ENCODE results near the gene SHC4.
"Not testable (repeated sequence)": the region's sequence is repeated elsewhere in the genome, so short reads cannot be mapped to it uniquely, and the experiment has no call there.

Gene SHC4

DNA sequence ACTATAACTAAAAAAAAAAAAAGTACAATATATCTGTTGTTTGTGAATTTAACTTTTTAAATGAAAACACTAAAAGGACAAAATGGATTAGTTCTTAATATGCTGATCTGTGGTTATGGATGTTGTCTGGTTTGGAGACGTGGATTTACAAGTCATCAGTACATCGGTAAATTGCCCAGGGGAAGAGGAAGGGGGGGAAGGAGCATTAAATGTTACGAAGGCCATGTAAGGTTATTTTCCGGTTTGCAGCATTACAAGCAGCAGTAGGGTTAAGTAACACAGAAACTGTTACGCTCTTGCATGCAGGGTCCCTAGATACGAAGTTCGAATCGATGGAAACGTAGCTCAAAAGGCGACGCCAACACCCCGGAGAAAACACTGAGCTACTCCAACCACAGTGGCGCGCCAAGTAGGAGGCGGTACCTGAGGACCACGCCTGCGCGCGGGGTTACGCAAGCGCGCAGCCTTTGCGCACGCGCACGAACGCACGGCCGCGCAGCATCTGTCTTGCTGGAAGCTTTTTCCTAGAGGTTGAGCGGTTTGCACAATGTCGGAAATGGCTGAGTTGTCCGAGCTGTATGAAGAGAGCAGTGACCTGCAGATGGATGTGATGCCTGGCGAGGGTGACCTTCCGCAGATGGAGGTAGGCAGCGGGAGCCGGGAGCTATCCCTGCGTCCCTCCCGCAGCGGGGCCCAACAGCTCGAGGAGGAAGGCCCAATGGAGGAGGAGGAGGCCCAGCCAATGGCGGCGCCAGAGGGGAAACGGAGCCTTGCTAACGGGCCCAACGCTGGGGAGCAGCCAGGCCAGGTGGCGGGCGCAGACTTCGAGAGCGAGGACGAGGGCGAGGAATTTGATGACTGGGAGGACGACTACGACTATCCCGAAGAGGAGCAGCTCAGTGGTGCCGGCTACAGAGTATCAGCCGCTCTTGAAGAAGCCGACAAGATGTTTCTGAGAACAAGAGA, 85.8 kb downstream of the SHC4 start, which contains the start of gene EID1:
Gene EID1 (plus strand): TSS at position 505 of the 966 bp plus-strand sequence. CDS start 43 bp downstream, at position 548.
- DNase-seq, result peak; percentile 87 to 90

DNA sequence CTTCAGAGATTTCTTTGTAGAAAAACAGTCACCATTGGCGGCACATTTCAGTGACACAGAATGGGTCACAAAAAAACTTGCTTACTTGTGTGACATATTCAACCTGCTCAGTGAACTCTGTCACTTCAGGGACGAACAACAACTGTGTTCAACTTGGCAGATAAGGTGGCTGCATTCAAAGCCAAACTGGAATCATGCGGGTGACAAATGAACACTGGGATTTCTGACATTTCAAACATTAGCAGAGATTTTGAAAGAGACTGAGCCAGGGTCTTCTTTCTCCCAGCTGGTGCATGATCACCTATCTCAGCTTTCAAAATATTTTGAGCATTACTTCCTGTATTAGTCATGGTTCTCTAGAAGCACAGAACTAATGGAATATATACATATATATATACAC, 87.7 kb downstream of the SHC4 start:
- DNase-seq, result no peak

DNA sequence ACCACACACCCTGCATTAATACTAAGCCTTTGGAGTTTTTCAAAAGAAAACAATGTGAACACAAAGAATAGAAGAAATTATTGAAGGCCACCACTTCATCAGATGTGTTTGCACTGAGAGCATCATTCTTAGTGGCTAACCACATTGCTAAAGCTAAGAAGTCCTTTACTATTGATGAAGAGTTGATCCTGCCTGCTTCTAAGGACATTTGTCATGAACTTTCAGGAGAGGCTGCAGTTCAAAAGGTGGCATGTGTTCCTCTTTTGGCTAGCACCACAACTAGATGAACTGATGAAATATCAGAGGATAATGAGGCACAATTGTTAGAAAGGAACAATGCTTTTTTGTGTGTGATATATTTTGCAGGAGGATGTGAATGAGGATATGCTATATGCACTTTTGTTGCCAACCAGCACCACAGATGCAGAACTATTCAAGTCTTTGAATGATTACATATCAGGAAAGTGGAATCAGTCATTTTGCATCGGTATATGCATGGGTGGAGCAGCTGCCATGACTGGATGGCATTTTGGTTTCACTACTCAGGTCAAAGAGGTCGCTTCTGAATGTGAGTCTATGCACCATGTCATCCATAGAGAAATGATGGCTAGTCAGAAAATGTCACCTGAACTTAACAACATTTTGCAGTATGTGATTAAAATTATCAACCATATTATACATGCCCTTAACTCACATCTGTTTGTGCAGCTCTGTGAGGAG, 88.3 kb downstream of the SHC4 start:
- DNase-seq, result no peak

DNA sequence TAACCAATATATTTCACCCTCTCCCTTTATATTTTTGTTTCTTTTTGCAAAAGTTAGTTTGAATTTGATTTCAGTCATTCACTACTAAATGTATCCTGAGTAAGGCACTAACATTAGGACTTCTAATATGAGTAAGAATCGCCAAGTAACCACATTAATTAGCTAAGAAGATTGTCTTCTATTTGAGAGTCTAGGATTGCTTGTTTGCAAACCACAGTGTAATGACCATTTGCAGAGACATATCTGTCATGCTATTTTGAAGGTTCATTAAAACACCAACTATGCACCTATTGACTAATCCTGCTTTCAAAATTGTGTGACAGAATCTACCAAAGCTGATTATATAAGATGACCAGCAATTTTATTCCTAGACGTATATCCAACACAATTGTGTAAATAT, 91.1 kb downstream of the SHC4 start:
- DNase-seq, result no peak

DNA sequence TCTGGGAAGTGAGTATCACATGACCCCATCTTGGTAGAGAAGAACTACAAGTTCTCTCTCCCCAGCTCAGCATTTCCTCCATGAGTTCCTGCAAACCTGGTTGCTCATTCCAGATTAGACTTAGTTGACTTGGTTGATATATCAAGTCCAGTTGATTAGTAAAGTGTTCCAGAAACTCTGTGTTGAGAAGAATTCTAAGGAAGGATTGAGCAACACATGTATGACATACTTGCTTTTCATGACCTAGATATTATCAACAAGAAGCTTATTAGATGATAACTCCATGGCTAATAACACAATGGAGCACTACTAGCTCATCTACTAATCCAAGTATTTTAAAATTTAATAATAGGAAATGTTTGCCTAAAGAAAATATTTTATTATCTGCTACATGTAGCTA, 92.2 kb downstream of the SHC4 start:
- no peak for DNase-seq

DNA sequence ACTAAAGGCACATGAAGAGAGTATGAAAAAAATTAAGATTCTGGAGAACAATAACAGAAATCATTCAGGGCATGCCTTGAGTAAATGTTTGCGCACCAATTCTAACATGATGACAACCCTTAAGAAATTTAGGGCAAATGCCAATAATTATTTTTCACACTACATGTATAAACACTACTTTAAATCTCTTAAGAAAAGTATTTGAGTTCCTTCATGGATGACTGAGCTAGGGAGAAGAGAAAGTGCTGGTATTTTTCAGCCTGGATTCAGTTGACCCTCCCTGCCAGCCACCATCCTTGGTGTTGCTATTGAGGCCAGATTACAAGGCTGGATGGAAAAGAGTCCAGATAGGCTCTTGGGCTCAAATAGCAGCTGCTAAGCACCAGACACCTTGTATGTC, 93.8 kb downstream of the SHC4 start:
- no peak for DNase-seq

DNA sequence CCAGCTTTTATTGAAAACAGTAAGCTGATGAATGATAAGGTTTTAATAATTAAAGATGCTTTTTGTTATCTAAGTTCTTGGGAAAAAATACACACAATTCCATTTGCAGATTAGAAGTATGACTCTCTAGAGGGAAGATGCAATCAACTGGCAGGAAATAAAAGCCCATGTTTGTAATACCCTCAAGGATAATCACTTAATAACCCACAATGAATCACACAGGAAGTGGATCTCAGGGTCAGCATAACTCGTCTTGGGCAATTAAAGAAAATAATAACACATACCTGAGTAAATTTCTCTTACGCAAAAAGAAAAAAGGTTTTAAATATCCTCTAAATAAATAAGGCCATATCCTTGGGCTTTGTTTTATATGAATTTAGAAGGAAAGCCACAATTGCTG, 95.2 kb downstream of the SHC4 start:
- DNase-seq, result no peak

DNA sequence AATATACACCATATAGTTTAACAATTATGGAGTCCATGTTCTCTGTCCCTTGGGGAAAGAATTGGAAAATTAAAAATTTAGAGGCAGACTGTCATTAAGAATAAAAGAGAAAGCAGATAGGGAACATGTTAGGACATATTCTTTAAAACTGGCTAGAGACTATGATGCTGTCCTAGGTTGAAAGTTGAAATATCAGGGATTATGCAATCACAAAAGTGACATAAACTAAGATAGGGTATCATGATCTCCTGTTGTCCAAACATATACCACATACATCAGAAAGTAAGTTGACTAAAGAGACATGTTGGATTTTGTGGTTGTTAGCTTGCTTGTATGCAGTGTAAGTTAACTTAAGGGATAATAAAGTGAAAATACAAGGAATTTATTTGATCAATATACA, 95.7 kb downstream of the SHC4 start:
- no peak for DNase-seq

DNA sequence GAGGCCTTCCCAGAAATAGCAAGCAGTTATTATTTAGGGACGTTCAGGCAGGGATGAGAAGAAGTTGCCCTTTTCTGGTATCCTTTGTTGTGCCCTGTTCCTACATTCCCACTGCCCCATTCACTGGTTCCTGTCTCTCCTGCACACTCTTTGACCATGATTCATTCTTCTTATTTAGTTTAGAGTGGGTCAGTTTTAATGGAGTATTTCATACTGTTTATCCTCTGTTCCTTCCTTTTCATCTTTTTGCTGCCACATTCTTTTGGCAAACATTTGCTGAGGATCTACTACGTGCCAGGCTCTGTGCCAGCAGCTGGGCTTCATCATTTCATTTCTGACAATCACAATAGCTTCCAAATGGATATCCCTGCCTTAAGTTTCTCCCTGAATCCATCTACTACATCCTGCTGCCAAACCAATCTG, 97.6 kb downstream of the SHC4 start:
- no peak for DNase-seq

DNA sequence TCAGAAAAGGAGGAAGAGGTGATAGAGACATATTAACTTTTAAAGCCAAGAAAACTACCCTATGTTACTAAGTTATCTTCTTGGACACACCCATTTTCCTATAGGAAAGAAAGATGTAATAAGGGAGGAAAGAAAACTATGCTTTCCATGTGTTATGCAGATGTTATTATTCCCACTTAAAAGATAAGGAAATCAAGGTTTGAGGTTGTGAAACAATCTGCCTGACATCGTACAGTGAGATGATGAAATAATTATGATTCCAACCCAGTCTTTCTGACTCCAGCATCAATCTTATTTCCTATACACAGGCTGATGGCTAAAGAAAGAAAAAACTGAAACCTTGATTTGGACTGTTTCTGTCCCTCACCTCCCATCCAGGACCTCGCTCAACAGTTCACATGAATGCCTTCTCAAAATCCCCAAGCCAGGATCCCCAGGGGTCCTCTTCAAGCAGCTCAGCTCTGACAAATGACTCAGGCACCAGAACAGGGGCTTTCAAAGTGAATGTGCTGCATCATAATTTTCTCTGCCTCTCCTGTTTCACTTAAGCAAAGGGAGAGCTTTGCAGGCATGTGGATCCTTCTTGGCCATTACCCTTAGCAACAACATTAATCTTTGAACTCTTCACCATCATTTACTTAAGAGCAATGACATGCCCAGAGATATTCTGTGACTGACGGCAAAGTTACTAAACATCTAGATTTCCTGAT, 98.2 kb downstream of the SHC4 start:
- no peak for DNase-seq

DNA sequence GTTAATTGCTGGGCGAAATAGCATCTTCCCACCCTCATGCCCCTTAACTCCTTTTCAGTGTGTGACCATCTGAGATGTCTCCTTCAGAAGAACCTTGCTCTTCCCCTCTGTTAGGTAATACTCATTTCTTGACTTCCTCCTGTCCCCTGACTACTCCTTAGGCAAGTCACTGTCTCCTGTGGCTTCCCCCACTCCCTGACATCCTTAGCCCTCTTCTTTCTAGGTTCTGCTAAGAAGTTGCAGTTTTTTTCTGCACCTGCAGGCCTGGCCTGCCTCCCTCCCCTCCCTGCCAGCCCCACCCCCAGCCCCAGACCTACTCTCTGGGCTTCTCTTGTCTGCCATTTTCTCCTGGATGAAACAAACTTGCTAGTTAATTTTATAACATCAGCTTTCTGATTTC, 101.0 kb downstream of the SHC4 start:
- no peak for DNase-seq

DNA sequence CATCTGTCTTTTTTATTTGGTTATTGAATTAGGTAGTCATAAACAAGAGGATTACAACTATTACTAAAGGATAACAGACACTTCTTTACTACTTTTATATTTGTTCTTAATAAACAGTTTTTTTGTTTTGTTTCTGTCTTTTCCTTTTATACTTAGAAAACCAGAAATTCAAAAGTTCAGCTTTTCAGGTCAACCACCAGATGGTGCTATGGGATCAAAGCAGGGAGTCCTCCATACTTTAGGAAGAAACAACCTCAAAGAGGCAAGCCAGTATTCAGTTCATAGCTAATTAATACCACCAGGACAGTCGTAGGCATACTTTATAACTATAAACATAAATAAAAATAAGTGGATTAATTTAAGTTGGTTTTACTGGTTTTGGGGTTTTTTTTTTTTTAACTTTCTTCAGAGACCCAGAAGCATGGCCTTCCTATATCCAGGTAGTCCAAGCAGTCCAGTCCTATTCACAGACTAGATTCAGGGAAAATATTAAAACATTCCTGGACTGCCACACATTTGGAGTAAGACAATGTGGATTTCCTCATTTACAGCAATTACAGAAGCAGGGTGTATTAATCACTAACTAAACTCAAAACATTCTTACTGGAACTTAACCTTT, 101.8 kb downstream of the SHC4 start:
- peak in 1 of 2 donors; percentile 21 for DNase-seq

DNA sequence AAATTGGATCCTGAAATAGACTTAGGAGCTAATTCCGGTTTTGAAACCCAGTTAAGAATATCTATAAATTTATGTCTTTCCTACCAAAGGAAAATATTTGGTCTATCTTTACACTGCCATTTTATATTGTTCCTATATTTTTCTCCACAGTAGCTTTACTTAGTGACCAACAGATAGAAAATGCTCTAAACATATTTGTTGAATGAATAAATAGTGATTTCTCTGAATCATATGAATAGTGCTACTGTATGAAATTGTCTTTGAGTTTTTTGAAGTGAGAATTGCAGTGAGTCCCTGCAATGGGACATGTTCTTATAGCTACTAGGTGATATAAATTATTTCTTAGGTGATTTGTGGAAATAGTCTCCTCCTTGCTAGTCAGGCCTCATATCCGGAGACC, 104.3 kb downstream of the SHC4 start:
- no peak for DNase-seq

DNA sequence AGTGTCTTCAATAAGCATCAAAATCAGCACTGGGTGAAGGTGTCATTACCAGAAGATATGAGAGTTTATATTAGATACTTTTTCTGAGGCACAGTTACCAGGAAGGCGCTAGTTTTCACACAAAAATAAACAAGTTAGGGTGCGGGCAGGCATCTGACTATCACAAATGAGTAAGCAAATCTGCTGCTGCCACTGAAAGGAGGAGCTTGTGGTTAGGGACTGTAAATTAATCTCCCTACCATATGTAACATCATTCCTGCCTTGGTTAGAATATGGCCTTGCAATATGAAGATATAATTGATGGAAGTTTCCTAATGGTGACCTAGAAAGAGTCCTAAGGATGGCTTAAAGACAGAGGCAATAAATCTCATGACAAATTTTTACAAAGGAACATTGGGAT, 105.3 kb downstream of the SHC4 start:
- no peak for DNase-seq

DNA sequence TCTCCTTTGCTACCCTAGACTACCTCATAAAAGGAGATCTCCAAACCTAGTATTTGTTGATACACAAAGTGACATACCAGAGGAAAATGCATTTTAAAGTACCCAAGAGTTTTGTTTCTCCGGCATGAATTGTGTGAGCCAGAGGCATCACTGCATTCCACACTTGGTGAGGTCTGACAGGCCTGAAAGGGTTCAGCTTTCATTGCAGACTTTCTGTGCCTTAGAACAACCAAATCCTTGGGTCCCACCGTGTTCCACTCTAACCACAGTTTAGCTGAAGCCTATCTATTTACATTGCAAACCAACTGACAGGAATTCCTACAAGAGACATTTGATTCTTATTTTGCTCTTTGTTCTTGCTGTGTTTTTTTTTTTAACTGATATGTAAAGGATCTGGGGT, 106.8 kb downstream of the SHC4 start:
- no peak for DNase-seq

DNA sequence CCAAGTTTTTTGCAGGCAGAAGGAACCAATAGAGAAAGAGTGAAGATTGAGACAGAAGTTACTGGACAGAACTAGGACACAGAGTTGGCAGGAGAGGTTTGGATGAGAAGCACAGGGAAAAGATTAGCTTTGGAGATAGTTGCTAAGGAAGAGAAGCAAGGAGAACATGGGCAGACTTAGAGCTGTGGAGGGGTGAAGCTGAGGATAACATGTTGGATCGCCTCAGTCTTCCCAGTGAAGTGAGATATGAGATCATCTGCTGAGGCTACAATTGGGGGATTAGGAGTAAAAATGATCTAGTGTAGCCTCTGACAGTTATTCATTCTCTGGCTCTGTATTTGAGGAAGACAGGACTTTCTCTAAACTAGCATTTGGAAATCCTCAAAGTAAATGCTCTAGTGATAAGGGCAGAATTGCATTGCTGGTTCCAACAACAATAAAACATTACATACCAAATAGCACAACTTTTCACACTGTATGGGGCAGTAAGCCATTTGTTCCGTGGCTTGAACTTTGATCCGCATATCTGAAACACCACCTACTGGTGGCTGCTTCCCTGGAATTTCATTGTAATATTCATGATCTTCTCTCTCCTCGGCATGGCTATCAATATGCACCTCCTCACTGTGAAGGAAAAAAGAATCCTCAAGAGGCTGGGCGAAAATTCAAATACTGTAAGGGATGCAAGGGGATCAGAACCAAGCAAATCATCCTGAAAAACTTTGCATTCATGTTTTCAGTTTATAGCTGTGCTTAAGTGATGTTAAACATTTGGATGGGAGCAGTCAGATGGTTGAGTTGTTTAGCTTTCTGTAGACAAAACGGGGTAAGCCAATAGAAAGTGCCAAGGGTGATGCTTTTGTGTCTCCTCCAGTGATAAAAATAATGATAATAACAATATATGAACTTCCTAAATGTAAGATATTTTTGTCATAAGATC, 107.9 kb downstream of the SHC4 start:
- no peak for DNase-seq

DNA sequence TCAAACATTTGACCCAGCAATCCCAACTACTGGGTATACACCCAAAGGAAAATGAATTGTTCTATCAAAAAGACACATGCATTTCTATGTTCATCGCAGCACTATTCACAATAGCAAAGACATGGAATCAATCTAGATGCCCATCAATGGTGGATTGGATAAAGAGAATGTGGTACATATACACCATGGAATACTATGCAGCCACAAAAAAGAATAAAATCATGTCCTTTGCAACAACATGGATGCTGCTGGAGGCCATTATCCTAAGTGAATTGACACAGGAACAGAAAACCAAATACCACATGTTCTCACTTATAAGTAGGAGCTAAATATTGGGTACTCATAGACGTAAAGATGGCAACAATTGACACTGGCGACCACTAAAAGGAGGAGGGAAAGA, 109.3 kb downstream of the SHC4 start:
- not testable (repeated sequence) for DNase-seq

DNA sequence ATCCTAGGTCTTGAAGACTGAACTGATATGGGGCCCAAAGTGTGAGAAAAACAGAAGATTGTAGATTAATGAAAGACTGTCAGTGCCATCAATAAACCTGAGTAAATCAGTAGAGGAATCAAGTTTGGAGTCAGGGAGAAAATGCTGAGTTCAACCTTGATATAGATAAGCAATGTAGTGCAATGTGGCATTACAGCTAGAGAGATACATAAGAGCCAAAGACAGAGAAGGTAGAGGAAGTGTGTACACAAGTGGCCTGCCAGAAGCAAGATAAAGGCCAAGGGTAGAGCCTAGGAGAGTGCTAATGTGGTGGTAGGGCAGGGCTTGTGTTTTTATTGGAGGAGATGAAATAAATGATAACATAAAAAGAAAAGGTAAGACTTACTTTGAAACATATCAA, 111.8 kb downstream of the SHC4 start:
- DNase-seq, result no peak

DNA sequence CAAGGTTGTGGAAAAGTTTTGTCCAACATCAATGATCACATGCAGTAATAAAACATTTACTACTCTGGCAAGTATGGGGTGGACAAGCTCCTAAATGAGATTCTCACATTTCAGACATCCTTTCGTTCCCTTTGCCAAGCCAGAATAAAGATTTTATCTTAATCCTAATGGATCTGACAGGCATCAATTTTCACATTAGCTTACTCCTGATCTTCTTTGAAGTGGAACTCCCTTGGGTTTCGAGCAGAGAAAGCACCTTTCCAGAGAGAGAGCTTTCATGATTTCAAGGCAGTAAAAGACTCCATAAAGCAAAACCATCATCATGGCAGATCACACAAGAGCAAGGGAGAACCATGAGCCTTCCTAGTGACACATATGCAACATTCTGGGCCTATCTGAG, 113.1 kb downstream of the SHC4 start:
- DNase-seq, result no peak

DNA sequence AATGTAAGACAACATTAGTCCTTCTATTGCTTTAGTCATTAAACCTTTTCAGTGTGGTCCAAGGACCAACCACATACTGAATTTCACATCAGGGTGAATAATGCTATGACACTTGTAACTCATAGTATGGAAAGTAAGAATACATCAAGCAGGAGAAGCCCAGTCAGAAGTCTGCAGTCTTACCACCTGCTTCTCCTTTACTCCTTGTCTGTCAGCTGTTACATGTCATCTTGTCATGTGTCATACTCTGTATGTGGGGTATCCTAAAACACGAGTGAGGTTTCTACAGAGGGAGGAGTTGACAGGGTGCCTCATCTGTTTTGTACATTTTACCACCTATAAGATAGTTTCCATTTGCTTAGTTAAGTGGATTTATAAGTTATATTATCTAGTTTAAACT, 118.6 kb downstream of the SHC4 start:
- no peak for DNase-seq

DNA sequence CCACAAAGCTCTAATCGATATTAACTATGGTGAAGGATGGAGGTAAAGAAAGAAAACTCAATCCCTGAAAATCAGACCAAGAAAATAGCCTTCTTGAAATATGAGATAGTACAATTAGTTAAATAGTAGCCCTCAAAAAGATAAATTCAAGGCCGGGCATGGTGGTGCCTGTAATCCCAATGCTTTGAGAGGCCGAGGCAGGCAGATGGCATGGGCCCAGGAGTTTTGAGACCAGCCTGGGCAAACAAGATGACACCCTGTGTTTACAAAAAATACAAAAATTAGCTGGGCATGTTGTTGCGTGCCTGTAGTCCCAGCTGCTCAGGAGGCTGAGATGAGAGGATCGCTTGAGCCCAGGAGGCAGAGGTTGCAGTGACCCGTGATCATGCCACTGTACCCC, 121.2 kb downstream of the SHC4 start:
- DNase-seq, result no peak

DNA sequence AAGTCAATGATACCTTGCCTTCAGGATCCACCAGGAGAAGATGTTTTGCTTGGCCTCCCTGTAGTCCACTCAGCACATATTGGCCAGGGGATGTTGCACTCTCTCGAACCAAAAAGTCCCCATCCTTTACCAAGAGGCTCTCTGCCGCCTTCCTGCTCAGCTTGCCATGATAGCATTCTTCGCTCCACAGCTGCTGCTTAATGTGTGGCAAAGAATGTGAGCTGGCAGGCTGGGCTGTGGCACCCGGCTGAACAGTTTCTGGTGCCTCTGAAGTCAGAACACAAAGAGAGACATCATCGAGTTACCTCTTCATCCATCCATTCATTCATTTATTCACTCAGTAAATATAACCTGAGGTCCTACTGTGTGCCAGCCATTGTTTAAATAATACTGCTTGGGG, 129.0 kb downstream of the SHC4 start:
- DNase-seq, result no peak

All from stimulated activated CD4-positive, alpha-beta T cell treated with anti-CD3 and anti-CD28 coated beads, Interleukin-2, amount 100 ng/mL, for 48 hours (primary cell).